NCI-H1092 (cell line): ENCODE results near the gene TNKS1BP1.

ENCODE experiments used
- DNase-seq: peaks from one replicate; lab custom pipeline; 2025; lab: John Stamatoyannopoulos, UW

TNKS1BP1 gene

DNA sequence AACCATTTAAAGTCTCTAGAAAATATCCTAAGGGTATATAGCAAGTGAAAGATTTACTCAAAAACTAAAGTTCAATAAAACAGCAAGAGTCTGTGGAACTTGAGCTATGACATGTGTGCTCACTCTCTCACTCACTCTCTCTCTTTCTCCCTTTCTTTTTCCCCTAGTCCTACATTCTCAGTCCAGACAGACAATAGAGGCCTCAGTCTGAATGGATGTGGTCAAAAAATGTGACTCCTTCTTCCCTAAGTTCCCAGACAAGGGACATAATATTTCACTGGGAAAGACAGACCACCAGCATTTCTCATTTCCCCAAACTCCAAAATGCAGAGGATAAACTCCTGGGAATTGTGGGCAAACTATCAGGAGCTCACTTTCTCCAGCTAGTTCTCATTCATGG is 70.1 kb downstream of the TNKS1BP1 start:
- no peak for DNase-seq

DNA sequence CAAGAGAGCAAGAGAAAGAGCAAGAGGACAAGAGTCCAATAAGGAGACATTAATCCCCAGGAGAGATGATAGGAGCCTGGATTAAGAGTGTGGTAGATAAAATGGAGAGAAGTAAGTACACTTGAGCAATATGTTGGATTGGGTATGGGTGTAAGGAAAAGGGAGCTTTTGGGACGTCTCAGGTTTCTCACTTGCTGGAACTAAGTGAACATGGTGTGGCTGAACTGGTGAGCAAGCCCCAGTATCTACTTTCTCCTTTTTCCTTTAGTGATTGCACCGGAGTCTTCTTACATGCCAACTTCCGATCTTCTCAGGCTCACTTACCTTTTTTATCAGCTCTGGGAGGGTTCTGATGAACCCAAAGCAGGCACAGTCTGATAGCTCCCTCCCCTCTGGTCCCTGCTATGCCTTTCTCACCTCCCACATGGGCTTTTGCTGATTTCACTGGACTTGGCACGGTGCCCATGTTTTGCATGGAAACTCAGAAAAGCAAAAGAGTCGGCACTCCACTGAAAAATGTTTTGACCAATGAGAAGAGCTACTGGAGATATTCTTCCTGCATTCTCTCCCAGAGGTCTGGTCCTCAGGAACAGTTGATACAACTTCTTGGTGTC is 73.2 kb downstream of the TNKS1BP1 start:
- DNase-seq: no peak

DNA sequence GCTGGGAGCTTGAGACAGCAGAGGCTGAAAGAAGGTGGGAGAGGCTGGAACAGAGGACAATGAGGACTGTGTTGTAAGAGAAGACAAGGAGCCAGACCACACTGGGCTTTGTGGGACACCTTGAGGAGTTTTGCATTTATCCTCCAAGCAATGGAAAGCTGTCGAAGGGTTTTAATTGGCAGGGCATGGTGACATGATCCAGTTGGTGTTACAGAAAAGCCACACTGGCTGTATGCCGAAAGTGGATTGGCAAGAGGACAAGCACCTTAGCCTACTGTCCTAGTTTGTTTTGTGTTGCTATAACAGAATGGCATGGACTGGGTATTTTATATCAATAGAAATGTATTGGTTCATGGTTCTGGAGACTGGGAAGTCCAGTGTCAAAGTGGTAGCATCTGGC is 73.7 kb downstream of the TNKS1BP1 start:
- DNase-seq: no peak
